ENCODE results near the gene SNX8.

Gene SNX8

GRCh38 chr7:2219136-2219535, 95.1 kb downstream of the SNX8 start:
- no peak for DNase-seq

- no peak for DNase-seq
These were observed 95.8 kb downstream of the SNX8 start for GRCh38 chr7:2218444-2218785.

GRCh38 chr7:2217716-2218443, 96.4 kb downstream of the SNX8 start:
- DNase-seq = no peak

GRCh38 chr7:2217206-2217605, 97.0 kb downstream of the SNX8 start:
- no peak for DNase-seq

- no peak for DNase-seq
These were observed 98.4 kb downstream of the SNX8 start for GRCh38 chr7:2215851-2216250.

GRCh38 chr7:2214636-2215035, 99.6 kb downstream of the SNX8 start:
- DNase-seq = no peak

- no peak for DNase-seq
These were observed 100.6 kb downstream of the SNX8 start for GRCh38 chr7:2213551-2214215.

GRCh38 chr7:2212906-2213305, 101.3 kb downstream of the SNX8 start:
- no peak for DNase-seq

GRCh38 chr7:2211926-2212325, 102.3 kb downstream of the SNX8 start:
- DNase-seq = no peak

- no peak for DNase-seq
These were observed 102.9 kb downstream of the SNX8 start for GRCh38 chr7:2211259-2211880.

- no peak for DNase-seq
These were observed 103.5 kb downstream of the SNX8 start for GRCh38 chr7:2210551-2211258.

GRCh38 chr7:2209961-2210323, 104.3 kb downstream of the SNX8 start:
- DNase-seq = no peak

- no peak for DNase-seq
These were observed 104.9 kb downstream of the SNX8 start for GRCh38 chr7:2209146-2209960.

- DNase-seq = no peak
These were observed 105.5 kb downstream of the SNX8 start for GRCh38 chr7:2208712-2209111.

GRCh38 chr7:2205036-2205780, 109.0 kb downstream of the SNX8 start:
- no peak for DNase-seq

- DNase-seq = no peak
These were observed 109.8 kb downstream of the SNX8 start for GRCh38 chr7:2204446-2204845.

- no peak for DNase-seq
These were observed 110.4 kb downstream of the SNX8 start for GRCh38 chr7:2203766-2204300.

- DNase-seq = no peak
These were observed 111.1 kb downstream of the SNX8 start for GRCh38 chr7:2202901-2203765.

- no peak for DNase-seq
These were observed 111.9 kb downstream of the SNX8 start for GRCh38 chr7:2202361-2202761.

Data from SIG-M5 (cell line).